ENCODE measurements around the gene RCC2.

Gene RCC2

GRCh38 chr1:17442841-17443240 lies 3.4 kb upstream of the RCC2 start:
- DNase-seq (ENCODE audit: low read depth, low spot score) = no peak

GRCh38 chr1:17441993-17442357 lies 2.5 kb upstream of the RCC2 start:
- DNase-seq (ENCODE audit: low read depth, low spot score) = no peak

- no peak for DNase-seq (ENCODE audit: low read depth, low spot score)
Measured at GRCh38 chr1:17441265-17441992, 2.0 kb upstream of the RCC2 start.

DNA sequence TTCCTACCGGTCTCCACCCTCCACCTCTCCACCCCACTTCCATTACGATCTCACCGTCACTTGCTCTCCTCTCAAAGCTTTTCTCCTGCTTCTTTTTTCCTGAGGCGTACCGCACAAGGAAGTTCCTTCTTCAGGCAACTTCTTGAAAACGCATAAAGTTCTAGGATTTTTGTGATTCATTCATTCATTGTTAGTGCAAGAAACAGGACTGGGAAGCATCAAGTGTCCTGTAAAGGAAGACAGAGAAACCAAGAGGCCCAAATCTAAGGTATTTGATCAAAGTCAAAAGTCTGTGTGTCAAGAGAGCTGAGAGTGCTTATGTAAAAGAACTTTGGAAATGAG lies 1.3 kb upstream of the RCC2 start:
- DNase-seq (ENCODE audit: low read depth, low spot score) = no peak

DNA sequence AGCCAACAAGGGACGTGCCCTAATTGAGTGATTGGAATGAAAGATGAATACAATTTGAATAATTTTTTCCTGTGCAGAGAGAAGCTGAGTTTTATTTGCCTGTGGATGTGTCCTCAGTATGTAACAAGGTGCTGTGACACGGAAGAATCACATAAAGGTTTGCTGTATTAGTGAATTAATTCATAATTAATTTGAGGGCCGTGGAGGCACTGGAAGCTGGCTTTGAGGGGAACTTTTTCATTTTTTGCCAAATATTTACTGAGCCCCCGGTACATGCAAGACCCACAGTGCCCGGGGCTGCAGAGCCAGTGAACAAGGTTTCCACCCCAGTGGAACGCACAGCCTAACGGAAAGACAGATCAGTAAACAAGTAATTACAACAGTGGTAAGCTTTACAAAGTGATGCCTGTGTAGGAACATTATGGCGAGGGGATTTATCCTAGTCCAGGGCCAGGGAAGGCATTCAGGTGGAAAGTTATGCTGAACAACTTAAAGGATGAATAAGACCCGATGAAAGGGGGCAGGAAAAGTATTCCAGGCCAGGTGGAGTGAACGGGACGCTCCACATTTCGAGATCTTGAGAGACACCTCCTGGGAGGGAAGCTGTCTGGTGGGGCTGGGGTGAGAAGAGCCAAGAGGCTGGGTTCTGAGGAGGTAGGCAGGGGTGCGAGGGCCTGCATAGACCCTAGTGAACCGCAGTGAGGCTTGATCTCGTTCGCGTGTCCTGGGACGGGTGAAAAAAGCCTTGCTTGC lies 773 bp upstream of the RCC2 start:
- DNase-seq (ENCODE audit: low read depth, low spot score) = no peak

GRCh38 chr1:17438318-17439249 lies 893 bp downstream of the RCC2 start:
- DNase-seq (ENCODE audit: low read depth, low spot score) = peak; percentile 41

- DNase-seq (ENCODE audit: low read depth, low spot score) = no peak
Measured at GRCh38 chr1:17437580-17438317, 1.7 kb downstream of the RCC2 start.

- no peak for DNase-seq (ENCODE audit: low read depth, low spot score)
Measured at GRCh38 chr1:17437260-17437579, 2.3 kb downstream of the RCC2 start.

- no peak for DNase-seq (ENCODE audit: low read depth, low spot score)
Measured at GRCh38 chr1:17436380-17437174, 2.9 kb downstream of the RCC2 start.

- DNase-seq (ENCODE audit: low read depth, low spot score) = no peak
Measured at GRCh38 chr1:17434601-17435000, 4.9 kb downstream of the RCC2 start.

DNA sequence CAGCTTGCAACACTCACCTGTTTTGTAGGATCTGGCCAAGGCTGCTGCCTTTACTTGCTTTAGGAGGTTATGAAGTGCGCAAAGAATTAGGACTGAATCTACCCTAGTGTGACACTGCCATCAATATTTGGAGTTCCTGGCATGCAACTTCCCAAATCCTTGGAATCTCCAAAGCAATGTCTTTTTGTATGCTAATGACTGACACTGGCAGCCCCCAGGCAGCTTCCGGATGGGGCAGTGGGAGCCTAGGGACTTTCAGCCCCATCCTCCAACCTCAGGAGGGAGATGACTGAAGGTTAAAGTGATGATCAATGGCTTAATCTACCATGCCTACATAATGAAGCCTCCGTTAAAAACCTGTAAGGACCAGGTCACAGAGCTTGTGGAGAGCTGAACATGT lies 5.5 kb downstream of the RCC2 start:
- DNase-seq (ENCODE audit: low read depth, low spot score) = no peak

GRCh38 chr1:17433261-17433660 lies 6.2 kb downstream of the RCC2 start:
- no peak for DNase-seq (ENCODE audit: low read depth, low spot score)

DNA sequence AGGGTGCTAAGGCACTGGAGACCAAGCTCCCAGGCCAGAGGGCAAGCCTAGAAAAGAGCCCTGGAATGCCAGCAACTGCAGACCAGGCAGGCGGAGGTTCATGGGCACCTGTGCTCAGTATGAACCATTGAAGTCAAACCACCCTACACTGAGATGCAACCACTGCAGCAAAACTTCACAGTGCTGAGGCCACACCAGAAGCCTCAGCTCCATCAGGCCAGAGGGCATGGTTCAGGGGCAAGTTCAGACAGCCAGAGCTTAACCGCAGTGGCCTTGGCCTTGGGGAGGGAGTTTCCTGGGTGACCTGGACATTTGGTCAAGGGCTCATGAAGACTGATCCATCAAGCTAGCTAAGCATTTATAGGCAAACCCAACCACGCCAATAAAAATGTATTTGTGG lies 7.1 kb downstream of the RCC2 start:
- DNase-seq (ENCODE audit: low read depth, low spot score) = no peak

DNA sequence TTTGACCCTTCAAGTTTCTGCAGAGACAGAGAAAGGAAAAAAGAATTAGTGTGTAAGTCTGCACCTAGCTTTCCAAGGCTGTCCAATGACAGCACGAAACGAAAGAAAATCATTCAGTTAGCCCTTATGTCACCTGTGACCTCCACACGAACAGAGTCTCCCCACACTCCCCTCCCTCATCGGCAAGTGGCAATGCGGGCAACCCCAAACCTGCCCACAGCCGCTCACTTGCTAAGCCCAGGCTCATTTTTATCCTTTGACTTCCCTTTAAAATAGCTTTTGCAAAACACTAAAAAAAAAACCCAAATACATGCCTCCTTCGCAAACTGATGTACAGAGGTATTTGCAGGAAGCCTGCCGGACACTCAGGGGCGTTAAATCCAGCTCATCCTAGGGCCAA lies 10.3 kb downstream of the RCC2 start:
- DNase-seq (ENCODE audit: low read depth, low spot score) = no peak

- no peak for DNase-seq (ENCODE audit: low read depth, low spot score)
Measured at GRCh38 chr1:17427696-17428660, 11.5 kb downstream of the RCC2 start.

DNA sequence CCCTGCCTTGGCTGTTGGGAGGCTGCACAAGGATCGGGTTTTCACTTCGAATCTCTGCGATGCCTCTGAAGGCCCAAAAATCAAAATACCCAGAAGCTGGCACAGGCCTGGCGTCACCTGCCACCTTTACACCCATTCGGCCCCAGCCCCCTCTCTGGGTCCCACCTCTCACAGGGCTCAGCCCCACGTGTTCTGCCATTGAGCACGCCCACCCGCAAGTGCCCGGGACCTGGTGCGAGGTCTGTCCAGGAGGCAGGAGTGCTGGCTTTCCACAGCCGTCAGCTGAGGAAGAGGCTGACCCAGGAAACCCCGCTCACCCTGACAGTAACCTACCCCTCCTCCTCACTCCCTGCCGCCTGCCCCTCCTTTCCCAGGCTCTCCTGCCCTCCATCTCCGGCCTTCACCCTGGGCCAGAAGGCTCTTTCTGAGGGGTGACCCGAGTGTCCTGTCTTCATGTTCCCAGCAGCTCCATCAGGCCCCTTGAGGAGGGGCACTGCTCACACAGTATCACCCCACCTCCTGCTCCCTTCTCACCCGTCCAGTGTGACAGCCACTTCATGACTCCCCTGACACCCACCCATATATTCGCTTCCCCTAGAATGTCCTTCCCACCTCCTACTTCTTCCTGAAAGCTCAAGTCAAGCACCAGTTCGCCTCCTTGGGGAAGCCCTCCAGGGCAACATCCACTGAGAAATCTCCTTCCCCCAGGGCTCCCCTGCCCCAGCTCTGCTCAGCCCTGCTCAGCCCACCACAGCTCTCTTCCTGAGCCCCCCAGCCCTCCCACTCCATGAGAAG lies 13.5 kb downstream of the RCC2 start:
- no peak for DNase-seq (ENCODE audit: low read depth, low spot score)

DNA sequence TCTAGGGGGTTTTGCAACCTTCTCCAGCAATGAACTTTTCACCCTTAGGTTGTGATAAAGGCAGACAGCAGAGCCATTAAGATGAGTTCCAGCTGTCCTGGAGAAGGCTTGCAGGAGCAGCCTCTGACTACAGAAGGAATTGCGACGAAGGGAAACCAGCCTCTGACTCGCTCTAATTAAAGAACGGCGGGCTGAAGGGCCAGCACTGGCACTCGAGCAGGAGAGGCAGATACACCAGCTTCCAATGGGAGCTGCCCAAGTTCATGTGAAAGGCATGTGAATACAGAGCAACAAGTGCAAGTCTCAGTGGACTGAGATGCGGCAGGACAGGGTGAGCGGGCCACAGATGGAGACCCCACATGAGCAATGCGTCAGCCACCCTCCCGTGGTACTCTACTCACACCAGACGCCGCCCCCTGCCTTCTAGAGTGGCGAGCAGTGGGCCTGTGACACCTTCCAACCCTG lies 15.7 kb downstream of the RCC2 start:
- DNase-seq (ENCODE audit: low read depth, low spot score) = no peak

DNA sequence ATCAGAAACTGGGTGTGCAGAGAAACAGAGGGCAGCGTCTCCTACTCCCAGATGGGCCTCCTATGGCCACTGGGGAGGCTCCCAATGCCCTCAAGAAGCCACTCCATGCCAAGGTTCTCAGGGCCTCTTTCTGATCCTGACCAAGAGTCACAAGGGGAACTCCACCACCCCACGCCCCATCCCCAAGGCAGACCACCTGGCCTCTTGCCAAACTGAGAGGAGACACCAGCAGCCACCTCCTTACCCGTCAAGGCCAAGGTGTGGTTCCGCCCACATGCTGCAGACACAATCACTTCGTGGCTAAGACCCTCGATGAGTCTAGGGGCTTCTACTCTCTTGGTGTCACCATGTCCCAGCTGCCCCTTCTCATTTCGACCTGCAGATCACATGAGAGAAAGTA lies 17.0 kb downstream of the RCC2 start:
- DNase-seq (ENCODE audit: low read depth, low spot score) = no peak

- DNase-seq (ENCODE audit: low read depth, low spot score) = no peak
Measured at GRCh38 chr1:17420391-17420918, 19.0 kb downstream of the RCC2 start.
